B cell (primary cell): Measurements from ENCODE around the gene KCTD14. TPM values are rescaled to one million over a fixed set of nuclear protein-coding genes. Genes with fewer than 3 reads are reported as not detected.

Source experiments
- ATAC-seq: fragments of 200-7000 bp; cut with Tn5 transposase; one replicate; pipeline ENCODE4 v1.10.0; 2021; ENCODE audit warnings: low read depth, mild to moderate bottlenecking, moderate number of reproducible peaks, moderate library complexity
- CTCF ChIA-PET: fragments of 350-600 bp; sonication (Branson Sonifier 250); formaldehyde crosslinking; loops from one replicate; lab custom pipeline; 2021; ENCODE audit warnings: antibody characterized with exemption, inconsistent platforms; lab: Charles Lee
- POLR2A ChIA-PET: fragments of 350-600 bp; sonication (Branson Sonifier 250); formaldehyde crosslinking; loops from one replicate; lab custom pipeline; 2021; ENCODE audit warnings: antibody characterized with exemption; lab: Charles Lee
- DNase-seq: peaks from one replicate; pipeline ENCODE4 v3.0.0; 2013
- H2AFZ ChIP-seq: 2 replicates; pipeline ENCODE4 v1.6.1; 2012; ENCODE audit warnings: mild to moderate bottlenecking, low read depth, low read length; ENCODE audit not compliant: insufficient read depth, poor library complexity, severe bottlenecking
- H3K27ac ChIP-seq, 2 donors: 1 replicate in 1 of 2; 2 replicates in 1 of 2; pipeline ENCODE4 v1.5.1; 2012 to 2013; ENCODE audit warnings: low read length in 2 of 2, mild to moderate bottlenecking in 2 of 2, moderate library complexity in 1 of 2
- H3K27me3 ChIP-seq, 4 experiments: fragments of 200-600 bp in 1 of 4; sonication (generic) in 1 of 4; replicated peaks in 1 of 4; 1 replicate in 2 of 4; 2 replicates in 2 of 4; pipeline versions ENCODE4 v1.6.1 to v1.7.0; 2013 to 2016; ENCODE audit warnings: low read length in 3 of 4, mild to moderate bottlenecking in 2 of 4, mixed read lengths in 1 of 4, moderate library complexity in 1 of 4; ENCODE audit not compliant: insufficient read depth in 4 of 4, control insufficient read depth in 3 of 4; ENCODE audit errors: control extremely low read depth in 1 of 4
- H3K36me3 ChIP-seq, 2 experiments: replicated peaks in 1 of 2; 1 replicate in 1 of 2; 2 replicates in 1 of 2; pipeline versions ENCODE4 v1.6.1 to v1.7.1; 2013; ENCODE audit warnings: low read length in 1 of 2; ENCODE audit not compliant: insufficient read depth in 2 of 2, control insufficient read depth in 1 of 2; ENCODE audit errors: control extremely low read depth in 1 of 2, extremely low read depth in 1 of 2
- H3K4me1 ChIP-seq, 2 donors: fragments of 200-600 bp in 1 of 2; sonication (generic) in 1 of 2; 1 replicate in 1 of 2; 2 replicates in 1 of 2; pipeline versions ENCODE4 v1.5.1 to v1.6.1; 2013 to 2017; ENCODE audit warnings: low read length in 2 of 2; ENCODE audit not compliant: control insufficient read depth in 2 of 2, insufficient read depth in 2 of 2
- H3K4me2 ChIP-seq: replicated peaks from 2 replicates; pipeline ENCODE3; 2012; ENCODE audit warnings: mild to moderate bottlenecking, low read depth, low read length; ENCODE audit not compliant: poor library complexity, severe bottlenecking
- H3K4me3 ChIP-seq, 5 experiments: fragments of 200-600 bp in 1 of 5; sonication (generic) in 1 of 5; 1 replicate in 3 of 5; 2 replicates in 2 of 5; pipeline versions ENCODE4 v1.5.1 to v1.7.0; 2011 to 2016; ENCODE audit warnings: low read length in 4 of 5, mild to moderate bottlenecking in 4 of 5, low read depth in 2 of 5, control low read depth in 1 of 5, moderate library complexity in 1 of 5; ENCODE audit not compliant: insufficient read depth in 1 of 5; ENCODE audit errors: control extremely low read depth in 1 of 5, extremely low read depth in 1 of 5
- H3K79me2 ChIP-seq: fragments of 200-600 bp; sonication (generic); one replicate; pipeline ENCODE4 v1.6.0; 2016; ENCODE audit warnings: low read length; ENCODE audit not compliant: control insufficient read depth, insufficient read depth
- H3K9ac ChIP-seq: fragments of 200-600 bp; sonication (generic); 2 replicates; pipeline ENCODE4 v1.6.1; 2017; ENCODE audit warnings: mild to moderate bottlenecking, low read length, moderate library complexity
- H3K9me3 ChIP-seq, 3 donors: one replicate each; pipeline versions ENCODE4 v1.6.1 to v1.7.1; 2013; ENCODE audit warnings: low read length in 2 of 3; ENCODE audit not compliant: control insufficient read depth in 2 of 3, insufficient read depth in 1 of 3; ENCODE audit errors: control extremely low read depth in 1 of 3
- H4K20me1 ChIP-seq: 2 replicates; pipeline ENCODE4 v1.6.0; 2012; ENCODE audit warnings: mild to moderate bottlenecking, low read length; ENCODE audit not compliant: insufficient read depth, control insufficient read depth, poor library complexity, severe bottlenecking
- H3K27ac Mint-ChIP-seq: one replicate; pipeline ENCODE4 v1.8.0; 2021; ENCODE audit warnings: mixed read lengths
- H3K27me3 Mint-ChIP-seq: one replicate; pipeline ENCODE4 v1.8.0; 2021; ENCODE audit warnings: mixed read lengths
- H3K4me1 Mint-ChIP-seq: one replicate; pipeline ENCODE4 v1.8.0; 2021; ENCODE audit warnings: mixed read lengths
- H3K4me3 Mint-ChIP-seq: one replicate; pipeline ENCODE4 v1.8.0; 2021; ENCODE audit warnings: mixed read lengths
- H3K9me3 Mint-ChIP-seq: one replicate; pipeline ENCODE4 v1.8.0; 2022; ENCODE audit warnings: mixed read lengths; ENCODE audit not compliant: insufficient read depth
- EZH2 ChIP-seq: IDR thresholded peaks from 2 replicates; pipeline ENCODE4 v1.6.1; 2012; ENCODE audit warnings: borderline replicate concordance, low read depth, mild to moderate bottlenecking, moderate library complexity, low read length; ENCODE audit not compliant: insufficient read depth, poor library complexity, severe bottlenecking
- WGBS: methylation state at CpG from one replicate; pipeline ENCODE4 v1.1.5; 2013; ENCODE audit warnings: missing lambda C conversion rate; ENCODE audit not compliant: insufficient coverage; 5-methylcytosine and 5-hydroxymethylcytosine counted together
- intact Hi-C: fragments of 100-400 bp; cut with micrococcal nuclease; formaldehyde crosslinking; loops from one replicate; pipeline ENCODE4 v1.10.0; 2022
- polyA plus RNA-seq: library from polyadenylated mRNA; depleted of rRNA; stranded (reverse); fragments of >200 nt; gene quantifications from 2 replicates; pipeline ENCODE4 v1.2.3, GENCODE V29; 2012
- total RNA-seq, 2 donors: library from RNA; stranded (reverse); fragments of 120-200 nt in 1 of 2; gene quantifications; 1 replicate in 1 of 2; 2 replicates in 1 of 2; pipeline versions ENCODE4 v1.2.3 to v1.2.4, GENCODE V29; 2013 to 2022
- TF ChIP-seq, protein P1 (sequence below): fragments of 200-600 bp; IDR thresholded peaks from one replicate; pipeline ENCODE4 v1.8.0; 2022; ENCODE audit warnings: antibody characterized with exemption, mild to moderate bottlenecking

KCTD14 gene
- total and polyA plus RNA-seq, 2 donors (not counting 1 experiment from before 2014, with no cell fraction given): 0.18 TPM; not detected in 1

DNA sequence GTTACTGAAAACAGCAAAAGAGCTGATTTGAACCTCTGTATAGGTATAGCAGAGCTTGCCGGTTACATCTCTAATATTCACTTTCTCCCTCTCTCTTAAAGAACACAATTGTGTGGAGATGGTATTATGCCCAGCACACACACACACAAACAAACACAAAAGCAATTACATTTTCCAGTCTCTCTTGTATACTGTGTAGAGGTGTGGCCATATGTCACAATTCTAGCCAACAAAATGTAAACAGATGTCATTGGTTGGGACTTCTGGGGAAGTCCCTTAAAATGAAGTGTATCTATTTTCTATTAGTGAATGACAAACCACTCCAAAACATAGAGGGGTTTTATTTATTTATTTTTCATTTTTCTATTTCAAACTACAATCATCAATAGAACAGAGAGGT is 12.8 kb downstream of the KCTD14 start:
- no peak overlapping the region for H3K27ac Mint-ChIP-seq
- Histone ChIP-seq H3K4me2 (no peak overlapping the region), H3K36me3 (no peaks in the 10 kb centered on the region), H3K27ac (no peak overlapping the region), H3K4me1 (no peaks in the 10 kb centered on the region), H3K9me3 (no peaks in the 10 kb centered on the region), H2AFZ (no peak overlapping the region), H3K79me2 (no peaks in the 10 kb centered on the region), H3K27me3 (no peaks in the 10 kb centered on the region), H4K20me1 (no peaks in the 10 kb centered on the region), H3K4me3 (no peak overlapping the region), H3K9ac (no peak overlapping the region)
- intact Hi-C loops: no loop called here
- no peak overlapping the region for H3K4me3 Mint-ChIP-seq
- peaks cover 4% of the 10 kb centered on the region for H3K27me3 Mint-ChIP-seq
- no peaks in the 10 kb centered on the region for H3K4me1 Mint-ChIP-seq
- DNase-seq (no peak), ATAC-seq (no peak)
- no peaks in the 10 kb centered on the region for H3K9me3 Mint-ChIP-seq
- ChIA-PET CTCF (no interaction called here), POLR2A (no interaction called here)
- TF ChIP-seq, protein P1, sequence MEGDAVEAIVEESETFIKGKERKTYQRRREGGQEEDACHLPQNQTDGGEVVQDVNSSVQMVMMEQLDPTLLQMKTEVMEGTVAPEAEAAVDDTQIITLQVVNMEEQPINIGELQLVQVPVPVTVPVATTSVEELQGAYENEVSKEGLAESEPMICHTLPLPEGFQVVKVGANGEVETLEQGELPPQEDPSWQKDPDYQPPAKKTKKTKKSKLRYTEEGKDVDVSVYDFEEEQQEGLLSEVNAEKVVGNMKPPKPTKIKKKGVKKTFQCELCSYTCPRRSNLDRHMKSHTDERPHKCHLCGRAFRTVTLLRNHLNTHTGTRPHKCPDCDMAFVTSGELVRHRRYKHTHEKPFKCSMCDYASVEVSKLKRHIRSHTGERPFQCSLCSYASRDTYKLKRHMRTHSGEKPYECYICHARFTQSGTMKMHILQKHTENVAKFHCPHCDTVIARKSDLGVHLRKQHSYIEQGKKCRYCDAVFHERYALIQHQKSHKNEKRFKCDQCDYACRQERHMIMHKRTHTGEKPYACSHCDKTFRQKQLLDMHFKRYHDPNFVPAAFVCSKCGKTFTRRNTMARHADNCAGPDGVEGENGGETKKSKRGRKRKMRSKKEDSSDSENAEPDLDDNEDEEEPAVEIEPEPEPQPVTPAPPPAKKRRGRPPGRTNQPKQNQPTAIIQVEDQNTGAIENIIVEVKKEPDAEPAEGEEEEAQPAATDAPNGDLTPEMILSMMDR: no peak
- no CpG with 5 or more reads among the region's 1 CpG for WGBS

DNA sequence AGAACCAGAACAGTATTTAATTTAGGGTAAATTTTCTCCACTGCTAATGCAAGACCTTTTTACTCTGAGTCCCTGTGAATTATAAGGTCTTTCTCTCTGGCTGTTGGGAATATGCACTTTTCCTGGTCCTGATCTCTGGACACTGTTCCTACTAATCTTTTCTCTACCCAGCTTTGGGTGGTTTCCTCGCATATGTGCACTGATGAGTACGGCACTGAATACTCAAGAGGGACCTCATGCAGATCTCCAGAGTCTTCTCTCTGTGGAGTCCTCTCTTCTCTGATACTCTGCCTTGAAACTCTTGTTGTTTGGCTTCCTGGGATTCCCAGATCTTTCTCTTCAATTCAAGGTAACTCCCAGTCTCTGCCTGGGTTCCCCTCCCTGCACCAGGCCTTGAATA is 14.0 kb downstream of the KCTD14 start:
- H3K79me2 ChIP-seq: no peaks in the 10 kb centered on the region
- no peaks in the 10 kb centered on the region for H3K4me1 ChIP-seq
- no peak overlapping the region for H3K9ac ChIP-seq
- no peak overlapping the region for H3K4me2 ChIP-seq
- no peaks in the 10 kb centered on the region for H3K36me3 ChIP-seq
- H2AFZ ChIP-seq: no peak overlapping the region
- H3K27ac ChIP-seq: no peak overlapping the region
- no peaks in the 10 kb centered on the region for H3K9me3 ChIP-seq
- H3K4me3 ChIP-seq: no peak overlapping the region
- no peak for DNase-seq
- H3K4me1 Mint-ChIP-seq: no peaks in the 10 kb centered on the region
- no peak overlapping the region for H3K4me3 Mint-ChIP-seq
- H3K27me3 Mint-ChIP-seq: peaks cover 3% of the 10 kb centered on the region
- H4K20me1 ChIP-seq: no peaks in the 10 kb centered on the region
- TF ChIP-seq, protein P1: no peak
- no peak for TF ChIP-seq EZH2
- no peaks in the 10 kb centered on the region for H3K9me3 Mint-ChIP-seq
- H3K27me3 ChIP-seq: no peaks in the 10 kb centered on the region
- ChIA-PET POLR2A (no interaction called here), CTCF (interaction anchor here (0.9 to 1.1 kb wide), 4 partner anchors 9 to 590 kb away, joined by 3 to 6 read pairs (median 4); no protein-coding TSS in a partner anchor)
- H3K27ac Mint-ChIP-seq: no peak overlapping the region
- intact Hi-C loops: no loop called here
- ATAC-seq: no peak
- WGBS: 100% methylated on average over 2 of the region's 2 CpGs
